HCEC 1CT (cell line): ENCODE data around the gene ANKRD55.
"Not testable (repeated sequence)": the region's sequence is repeated elsewhere in the genome, so short reads cannot be mapped to it uniquely, and the experiment has no call there.

Experiments
- DNase-seq: peaks from one replicate; pipeline ENCODE4 v3.0.0-alpha.2; 2017

Gene ANKRD55

GRCh38 chr5:56142614-56143372, 90.3 kb downstream of the ANKRD55 start:
- DNase-seq = no peak

- no peak for DNase-seq
Observed at GRCh38 chr5:56142233-56142613, 90.9 kb downstream of the ANKRD55 start.

GRCh38 chr5:56140073-56140472, 93.1 kb downstream of the ANKRD55 start:
- DNase-seq = no peak

- no peak for DNase-seq
Observed at GRCh38 chr5:56130664-56131063, 102.5 kb downstream of the ANKRD55 start.

- DNase-seq = no peak
Observed at GRCh38 chr5:56129288-56129687, 103.8 kb downstream of the ANKRD55 start.

GRCh38 chr5:56128113-56128512, 105.0 kb downstream of the ANKRD55 start:
- DNase-seq = no peak

- DNase-seq = no peak
Observed at GRCh38 chr5:56126487-56127179, 106.5 kb downstream of the ANKRD55 start.

- DNase-seq = peak; percentile 99
Observed at GRCh38 chr5:56123531-56124243, 109.4 kb downstream of the ANKRD55 start.

- DNase-seq = not testable (repeated sequence)
Observed at GRCh38 chr5:56122360-56122985, 110.7 kb downstream of the ANKRD55 start.

- DNase-seq = no peak
Observed at GRCh38 chr5:56119050-56119449, 114.1 kb downstream of the ANKRD55 start.

GRCh38 chr5:56116599-56117141, 116.5 kb downstream of the ANKRD55 start:
- peak; percentile 12 for DNase-seq

GRCh38 chr5:56115589-56115988, 117.5 kb downstream of the ANKRD55 start:
- DNase-seq = no peak

- no peak for DNase-seq
Observed at GRCh38 chr5:56112526-56113121, 120.5 kb downstream of the ANKRD55 start.

- DNase-seq = no peak
Observed at GRCh38 chr5:56111404-56111781, 121.7 kb downstream of the ANKRD55 start.

GRCh38 chr5:56110646-56111403, 122.3 kb downstream of the ANKRD55 start:
- DNase-seq = peak; percentile 44

GRCh38 chr5:56108246-56108645, 124.9 kb downstream of the ANKRD55 start:
- no peak for DNase-seq

GRCh38 chr5:56106837-56107236, 126.3 kb downstream of the ANKRD55 start:
- DNase-seq = no peak

- no peak for DNase-seq
Observed at GRCh38 chr5:56105511-56106291, 127.4 kb downstream of the ANKRD55 start.

- no peak for DNase-seq
Observed at GRCh38 chr5:56102889-56103288, 130.2 kb downstream of the ANKRD55 start.

GRCh38 chr5:56102207-56102606, 130.9 kb downstream of the ANKRD55 start:
- not testable (repeated sequence) for DNase-seq

- no peak for DNase-seq
Observed at GRCh38 chr5:56101180-56101579, 131.9 kb downstream of the ANKRD55 start.
